Transverse colon (tissue), 4 donors: Measurements from ENCODE around the gene NUMA1. TPM values are rescaled to one million over a fixed set of nuclear protein-coding genes. Genes with fewer than 3 reads are reported as not detected.

Experiments
- DNase-seq: peaks from one replicate; pipeline ENCODE4 v3.0.0-alpha.2; 2019
- H3K27ac ChIP-seq, 4 donors: fragments of 200-600 bp; sonication (generic); 2 replicates each; pipeline ENCODE4 v1.5.1; 2016 to 2018; ENCODE audit warnings: inconsistent platforms in 4 of 4
- H3K27me3 ChIP-seq: fragments of 200-600 bp; sonication (generic); 2 replicates; pipeline ENCODE4 v1.5.1; 2017; ENCODE audit warnings: inconsistent platforms
- H3K36me3 ChIP-seq, 4 donors: fragments of 200-600 bp; sonication (generic); 2 replicates each; pipeline ENCODE4 v1.5.1; 2017 to 2019; ENCODE audit warnings: inconsistent platforms in 4 of 4
- H3K4me1 ChIP-seq, 4 donors: fragments of 200-600 bp; sonication (generic); 2 replicates each; pipeline ENCODE4 v1.5.1; 2017 to 2020; ENCODE audit warnings: inconsistent platforms in 4 of 4
- H3K4me3 ChIP-seq, 4 donors: fragments of 200-600 bp; sonication (generic); 1 replicate in 1 of 4; 2 replicates in 3 of 4; pipeline versions ENCODE4 v1.5.1 to v1.6.1; 2017 to 2019; ENCODE audit warnings: inconsistent platforms in 4 of 4
- H3K9me3 ChIP-seq, 2 donors: fragments of 200-600 bp; sonication (generic); 2 replicates each; pipeline ENCODE4 v1.5.1; 2017 to 2019; ENCODE audit warnings: inconsistent platforms in 2 of 2
- EP300 ChIP-seq: sonication (generic); formaldehyde crosslinking; IDR thresholded peaks from one replicate; pipeline ENCODE4 v1.6.1; 2017; ENCODE audit warnings: antibody characterized with exemption, low read depth
- POLR2A ChIP-seq: fragments of 450-650 bp; IDR thresholded peaks from one replicate; pipeline ENCODE4 v1.6.1; 2016; ENCODE audit warnings: antibody characterized with exemption, mild to moderate bottlenecking, moderate library complexity
- POLR2AphosphoS5 ChIP-seq, 3 donors: sonication (generic); formaldehyde crosslinking; IDR thresholded peaks; one replicate each; pipeline ENCODE4 v1.6.1; 2016; ENCODE audit warnings: antibody characterized with exemption in 3 of 3
- WGBS, 2 donors: methylation state at CpG; one replicate each; pipeline ENCODE4 v1.1.5; 2018; ENCODE audit warnings: low coverage in 1 of 2; 5-methylcytosine and 5-hydroxymethylcytosine counted together
- in situ Hi-C, 4 donors: fragments of 200-750 bp; cut with MboI; loops; one replicate each; pipeline versions ENCODE4 v1.15.0 to v1.15.1; 2017; ENCODE audit warnings: low sequenced_read_pairs in 3 of 4, low pct_ligation_motif_present in 1 of 4, low pct_unique_long_range_greater_than_20kb in 1 of 4
- intact Hi-C: fragments of 100-400 bp; cut with DNase I; formaldehyde crosslinking; loops from one replicate; pipeline ENCODE4 v1.15.1; 2023; ENCODE audit warnings: low total_unique reads
- total RNA-seq, 4 donors: library from RNA; depleted of rRNA; stranded (reverse); fragments of >200 nt; gene quantifications; one replicate each; pipeline ENCODE4 v1.1.0, GENCODE V29; 2016
- TF ChIP-seq, protein P1 (sequence below), 5 experiments: fragments of 200-600 bp in 3 of 5; fragments of 450-650 bp in 2 of 5; sonication (generic) in 3 of 5; IDR thresholded peaks; 1 replicate in 2 of 5; 2 replicates in 3 of 5; pipeline ENCODE4 v1.5.1; 2016 to 2017; ENCODE audit warnings: antibody characterized with exemption in 5 of 5, inconsistent platforms in 3 of 5, mild to moderate bottlenecking in 2 of 5, moderate library complexity in 1 of 5

Gene NUMA1
- total RNA-seq, 4 donors from 2014 or later: 323 to 520 (median 419) TPM

DNA sequence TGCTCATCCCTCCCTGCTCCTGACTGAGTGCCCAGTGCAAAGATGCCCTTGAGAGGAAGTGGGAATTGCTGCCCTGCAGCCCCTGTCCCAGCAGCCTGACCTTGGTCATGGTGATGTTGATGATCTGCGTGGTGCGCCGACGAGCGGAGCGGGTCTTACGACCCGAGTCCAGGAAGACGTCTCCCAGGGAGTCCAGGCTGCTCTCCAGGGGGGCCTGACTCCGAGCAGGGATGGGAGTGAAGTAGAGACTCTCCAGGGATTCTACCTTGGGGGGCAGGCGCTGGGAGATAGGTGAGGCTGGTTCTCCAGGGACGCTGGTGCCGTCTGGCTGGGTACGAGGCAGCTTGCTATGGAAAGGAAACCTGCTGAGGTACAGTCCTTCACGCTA, 73.3 kb downstream of the NUMA1 start:
- Histone ChIP-seq H3K36me3 (peaks cover 0 to 89% (median 50%) of the 10 kb centered on the region in 4 donors), H3K9me3 (no peaks in the 10 kb centered on the region), H3K27me3 (no peaks in the 10 kb centered on the region), H3K27ac (no peak overlapping the region), H3K4me1 (peaks cover 0 to 4% (median 0%) of the 10 kb centered on the region in 4 donors), H3K4me3 (no peak overlapping the region)
- in situ Hi-C loops: no loop called here
- WGBS, 2 donors: 94% methylated on average over 15 of the region's 15 CpGs; no CpG with 5 or more reads in 1 of the 2 donors
- intact Hi-C loops: no loop called here
- TF ChIP-seq, protein P1, sequence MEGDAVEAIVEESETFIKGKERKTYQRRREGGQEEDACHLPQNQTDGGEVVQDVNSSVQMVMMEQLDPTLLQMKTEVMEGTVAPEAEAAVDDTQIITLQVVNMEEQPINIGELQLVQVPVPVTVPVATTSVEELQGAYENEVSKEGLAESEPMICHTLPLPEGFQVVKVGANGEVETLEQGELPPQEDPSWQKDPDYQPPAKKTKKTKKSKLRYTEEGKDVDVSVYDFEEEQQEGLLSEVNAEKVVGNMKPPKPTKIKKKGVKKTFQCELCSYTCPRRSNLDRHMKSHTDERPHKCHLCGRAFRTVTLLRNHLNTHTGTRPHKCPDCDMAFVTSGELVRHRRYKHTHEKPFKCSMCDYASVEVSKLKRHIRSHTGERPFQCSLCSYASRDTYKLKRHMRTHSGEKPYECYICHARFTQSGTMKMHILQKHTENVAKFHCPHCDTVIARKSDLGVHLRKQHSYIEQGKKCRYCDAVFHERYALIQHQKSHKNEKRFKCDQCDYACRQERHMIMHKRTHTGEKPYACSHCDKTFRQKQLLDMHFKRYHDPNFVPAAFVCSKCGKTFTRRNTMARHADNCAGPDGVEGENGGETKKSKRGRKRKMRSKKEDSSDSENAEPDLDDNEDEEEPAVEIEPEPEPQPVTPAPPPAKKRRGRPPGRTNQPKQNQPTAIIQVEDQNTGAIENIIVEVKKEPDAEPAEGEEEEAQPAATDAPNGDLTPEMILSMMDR (IDR thresholded peaks at IDR 0.05): no peak
- no peak for DNase-seq

- Histone ChIP-seq H3K9me3 (no peaks in the 10 kb centered on the region), H3K4me1 (no peaks in the 10 kb centered on the region), H3K4me3 (no peak overlapping the region), H3K36me3 (peaks cover 0 to 83% (median 49%) of the 10 kb centered on the region in 4 donors), H3K27ac (no peak overlapping the region), H3K27me3 (no peaks in the 10 kb centered on the region)
- 90% methylated on average over 8 of the region's 8 CpGs; no CpG with 5 or more reads in 1 of the 2 donors for WGBS, 2 donors
- DNase-seq: no peak
- intact Hi-C loops (no loop called here), in situ Hi-C loops (no loop called here)
- TF ChIP-seq EP300 (no peak), POLR2AphosphoS5 (IDR thresholded peaks at IDR 0.05) (no peak), POLR2A (no peak)
- TF ChIP-seq, protein P1 (IDR thresholded peaks at IDR 0.05): no peak
These were observed 73.8 kb downstream of the NUMA1 start for GRCh38 chr11:72006309-72007088.

DNA sequence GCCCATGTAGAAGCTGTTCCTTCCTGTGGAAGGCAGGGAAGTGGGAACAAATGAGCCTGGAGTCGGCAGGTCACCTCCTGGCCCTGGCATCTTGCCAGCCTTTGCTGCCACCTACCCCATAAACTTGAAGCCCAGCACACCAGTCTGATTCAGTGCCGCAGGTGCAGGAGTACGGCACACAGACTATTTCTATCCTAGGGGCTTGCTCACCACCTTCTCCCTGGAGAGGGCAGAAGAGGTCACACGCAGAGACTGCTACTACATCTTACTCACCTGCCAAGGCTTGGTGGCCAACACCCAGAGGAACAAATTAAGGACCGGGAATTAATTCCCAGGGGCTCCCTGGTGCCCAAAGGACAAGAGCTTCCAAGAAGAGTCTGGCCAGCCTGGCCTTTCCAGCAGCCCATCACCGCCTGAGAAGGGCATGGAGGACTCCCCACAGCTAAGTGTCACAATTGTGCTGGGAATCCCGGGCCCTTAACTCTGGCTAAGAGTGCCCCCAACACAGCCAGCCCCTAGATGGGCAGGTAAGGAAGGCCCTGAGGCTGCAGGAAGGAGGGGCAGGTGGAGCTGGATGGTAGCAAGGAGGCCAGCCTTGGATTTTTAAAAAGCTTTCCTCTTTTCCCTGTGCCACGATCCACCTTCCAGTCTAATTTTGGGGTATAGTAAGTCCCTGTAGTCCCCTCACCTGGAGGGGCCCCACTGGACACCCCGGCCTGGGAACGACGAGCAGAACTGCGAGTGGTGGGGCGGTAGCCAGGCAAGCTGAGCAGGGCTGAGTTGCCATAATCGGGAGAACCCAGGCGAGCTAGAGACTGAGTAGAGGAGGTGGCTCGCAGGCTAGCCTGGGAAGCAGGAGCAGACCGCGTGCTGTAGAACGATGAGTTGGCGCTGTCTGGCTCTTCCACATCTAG, 74.7 kb downstream of the NUMA1 start:
- Histone ChIP-seq H3K9me3 (no peaks in the 10 kb centered on the region), H3K4me1 (peaks cover 0 to 3% (median 0%) of the 10 kb centered on the region in 4 donors), H3K27me3 (no peaks in the 10 kb centered on the region), H3K36me3 (peaks cover 0 to 76% (median 46%) of the 10 kb centered on the region in 4 donors), H3K27ac (no peak overlapping the region), H3K4me3 (no peak overlapping the region)
- intact Hi-C loops (no loop called here), in situ Hi-C loops (no loop called here)
- DNase-seq: no peak
- 85% methylated on average over 20 of the region's 20 CpGs; no CpG with 5 or more reads in 1 of the 2 donors for WGBS, 2 donors
- TF ChIP-seq EP300: no peak
- TF ChIP-seq POLR2AphosphoS5 (IDR thresholded peaks at IDR 0.05): peak in 1 of 3 donors; percentile 15
- no peak for TF ChIP-seq POLR2A

DNA sequence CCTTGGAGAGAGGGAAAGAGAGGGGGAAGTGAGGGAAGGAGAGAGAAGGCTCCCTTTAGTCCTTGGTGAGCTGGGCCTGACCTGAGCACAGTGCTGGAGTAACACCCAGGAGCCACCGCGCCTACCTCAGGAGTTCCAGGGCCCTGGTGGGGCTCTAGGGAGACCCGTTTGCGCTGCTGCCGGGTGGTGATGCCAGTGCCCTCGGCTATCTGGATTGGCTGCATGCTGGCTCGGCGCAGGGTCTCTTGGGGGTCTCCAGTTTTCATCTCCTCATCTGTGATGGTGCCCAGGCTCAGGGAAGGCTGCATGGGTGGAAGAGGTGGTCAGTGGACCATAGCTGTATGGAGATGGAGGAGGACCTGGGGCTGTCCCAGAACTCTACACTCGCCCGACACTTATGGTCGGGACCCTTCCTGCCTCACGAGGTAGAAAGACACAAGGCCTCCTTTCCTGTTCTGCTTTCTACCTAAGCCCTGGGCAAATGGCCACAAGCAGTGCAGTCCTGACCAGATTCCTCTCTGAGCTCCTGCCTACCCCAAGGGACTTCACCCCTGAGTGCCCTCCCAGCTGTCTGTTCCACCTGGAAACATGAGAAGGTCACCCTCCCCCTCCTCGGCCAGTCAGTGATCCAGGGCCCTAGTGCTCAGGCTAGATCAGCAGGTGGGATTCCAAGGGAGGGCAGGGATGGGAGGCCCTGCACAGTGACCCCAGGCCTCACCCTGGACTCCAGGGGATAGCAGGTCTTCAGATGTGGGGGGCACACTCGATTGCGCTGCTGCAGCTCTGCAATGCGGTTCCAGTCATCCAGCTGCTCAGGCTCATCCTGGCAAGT, 75.6 kb downstream of the NUMA1 start:
- TF ChIP-seq POLR2AphosphoS5 (IDR thresholded peaks at IDR 0.05): no peak
- TF ChIP-seq, protein P1 (IDR thresholded peaks at IDR 0.05): no peak
- no peak for TF ChIP-seq POLR2A
- no peak for TF ChIP-seq EP300
- no peak overlapping the region for H3K27ac ChIP-seq
- peaks cover 0 to 67% (median 41%) of the 10 kb centered on the region in 4 donors for H3K36me3 ChIP-seq
- H3K4me1 ChIP-seq: peaks cover 2 to 12% (median 6%) of the 10 kb centered on the region in 4 donors
- in situ Hi-C loops (no loop called here), intact Hi-C loops (no loop called here)
- H3K9me3 ChIP-seq: no peaks in the 10 kb centered on the region
- no peak overlapping the region for H3K4me3 ChIP-seq
- DNase-seq: no peak
- no peaks in the 10 kb centered on the region for H3K27me3 ChIP-seq
- WGBS, 2 donors: 92% methylated on average over 16 of the region's 16 CpGs; no CpG with 5 or more reads in 1 of the 2 donors
